HG03139 (cell line): ENCODE data around the gene FOXP4.

Experiments used
- ATAC-seq: cut with Tn5 transposase; IDR thresholded peaks from one replicate; pipeline ENCODE4 v1.9.1; 2021; ENCODE audit not compliant: unreplicated experiment

FOXP4 gene

GRCh38 chr6:41642960-41643898, 97.0 kb downstream of the FOXP4 start:
- ATAC-seq = no peak

GRCh38 chr6:41643899-41644269, 97.7 kb downstream of the FOXP4 start:
- no peak for ATAC-seq

GRCh38 chr6:41644297-41644879, 98.2 kb downstream of the FOXP4 start:
- no peak for ATAC-seq

GRCh38 chr6:41645007-41645618, 98.9 kb downstream of the FOXP4 start:
- ATAC-seq = no peak

GRCh38 chr6:41646026-41646795, 100.0 kb downstream of the FOXP4 start:
- no peak for ATAC-seq

- ATAC-seq = no peak
These were observed 100.9 kb downstream of the FOXP4 start for GRCh38 chr6:41647061-41647511.

GRCh38 chr6:41648070-41648585, 101.9 kb downstream of the FOXP4 start:
- no peak for ATAC-seq

GRCh38 chr6:41648921-41649320, 102.7 kb downstream of the FOXP4 start:
- ATAC-seq = no peak

- ATAC-seq = no peak
These were observed 103.4 kb downstream of the FOXP4 start for GRCh38 chr6:41649596-41649995.

GRCh38 chr6:41650120-41650519, 103.9 kb downstream of the FOXP4 start:
- ATAC-seq = no peak

- no peak for ATAC-seq
These were observed 105.2 kb downstream of the FOXP4 start for GRCh38 chr6:41651246-41651961.
